Neutrophil (primary cell): ENCODE data around the gene DNAJA1.
A peak's percentile ranks its signal among the peaks of the same experiment; 100 is the strongest.

Source experiments
- H3K27ac ChIP-seq: fragments of 200-600 bp; sonication (generic); 2 replicates; pipeline ENCODE4 v1.5.1; 2016; ENCODE audit warnings: mild to moderate bottlenecking, moderate library complexity
- H3K27me3 ChIP-seq: fragments of 200-600 bp; sonication (generic); 2 replicates; pipeline ENCODE4 v1.6.0; 2016; ENCODE audit warnings: mild to moderate bottlenecking
- H3K36me3 ChIP-seq: fragments of 200-600 bp; sonication (generic); 2 replicates; pipeline ENCODE4 v1.5.1; 2017
- H3K4me1 ChIP-seq, 2 experiments: fragments of 200-600 bp in 1 of 2; sonication (generic) in 1 of 2; 1 replicate in 1 of 2; 2 replicates in 1 of 2; pipeline versions ENCODE4 v1.5.1 to v1.6.1; 2013 to 2016; ENCODE audit warnings: low read depth in 1 of 2, low read length in 1 of 2, mild to moderate bottlenecking in 1 of 2, moderate library complexity in 1 of 2; ENCODE audit not compliant: control insufficient read depth in 1 of 2, insufficient read depth in 1 of 2
- H3K4me3 ChIP-seq, 2 experiments: fragments of 200-600 bp in 1 of 2; sonication (generic) in 1 of 2; 1 replicate in 1 of 2; 2 replicates in 1 of 2; pipeline ENCODE4 v1.5.1; 2013 to 2016; ENCODE audit warnings: low read depth in 1 of 2, low read length in 1 of 2, mild to moderate bottlenecking in 1 of 2, moderate library complexity in 1 of 2
- H3K9me3 ChIP-seq: fragments of 200-600 bp; sonication (generic); 2 replicates; pipeline ENCODE4 v1.5.1; 2016
- TF ChIP-seq, protein P1 (sequence below): fragments of 200-600 bp; sonication (generic); IDR thresholded peaks from 2 replicates; pipeline ENCODE4 v1.5.1; 2016; ENCODE audit warnings: antibody characterized with exemption

Gene DNAJA1

DNA sequence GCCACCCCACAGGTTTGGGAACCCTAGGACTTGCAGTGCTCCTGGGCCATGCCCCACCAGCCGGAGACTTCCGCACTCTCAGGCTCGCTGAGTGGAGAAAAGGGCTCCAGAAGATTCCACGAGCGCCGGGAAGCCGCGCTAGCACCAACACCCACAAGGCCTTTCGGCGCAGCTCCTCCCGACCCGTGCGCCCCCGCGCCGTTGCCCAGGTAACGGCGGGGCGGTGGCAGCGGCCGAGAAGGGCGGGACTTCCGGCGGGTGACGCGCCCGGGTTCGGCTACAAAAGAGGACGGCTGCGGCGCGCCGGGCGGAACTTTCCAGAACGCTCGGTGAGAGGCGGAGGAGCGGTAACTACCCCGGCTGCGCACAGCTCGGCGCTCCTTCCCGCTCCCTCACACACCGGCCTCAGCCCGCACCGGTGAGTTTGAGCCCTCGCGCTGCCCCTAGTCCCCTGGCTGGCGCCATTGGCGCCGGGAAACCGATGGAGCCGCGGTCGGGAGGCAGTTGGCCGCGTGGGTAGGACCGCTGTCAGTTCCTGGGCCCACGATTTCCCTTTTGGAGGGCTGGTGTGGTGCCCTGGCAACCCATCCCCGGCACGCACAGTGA lies at the start of gene DNAJA1:
DNAJA1 (plus strand) TSS at position 308 of the 606 bp plus-strand sequence. CDS start 1,212 bp downstream, outside the sequence.
- Histone ChIP-seq H3K4me3 (peak within 1 kb of the TSS; percentile 97), H3K27ac (peak within 1 kb of the TSS; percentile 98), H3K9me3 (no peaks in the 10 kb centered on the region), H3K36me3 (peaks cover 35% of the 10 kb centered on the region), H3K4me1 (peaks cover 45% of the 10 kb centered on the region in 2 experiments), H3K27me3 (no peaks in the 10 kb centered on the region)
- TF ChIP-seq, protein P1, sequence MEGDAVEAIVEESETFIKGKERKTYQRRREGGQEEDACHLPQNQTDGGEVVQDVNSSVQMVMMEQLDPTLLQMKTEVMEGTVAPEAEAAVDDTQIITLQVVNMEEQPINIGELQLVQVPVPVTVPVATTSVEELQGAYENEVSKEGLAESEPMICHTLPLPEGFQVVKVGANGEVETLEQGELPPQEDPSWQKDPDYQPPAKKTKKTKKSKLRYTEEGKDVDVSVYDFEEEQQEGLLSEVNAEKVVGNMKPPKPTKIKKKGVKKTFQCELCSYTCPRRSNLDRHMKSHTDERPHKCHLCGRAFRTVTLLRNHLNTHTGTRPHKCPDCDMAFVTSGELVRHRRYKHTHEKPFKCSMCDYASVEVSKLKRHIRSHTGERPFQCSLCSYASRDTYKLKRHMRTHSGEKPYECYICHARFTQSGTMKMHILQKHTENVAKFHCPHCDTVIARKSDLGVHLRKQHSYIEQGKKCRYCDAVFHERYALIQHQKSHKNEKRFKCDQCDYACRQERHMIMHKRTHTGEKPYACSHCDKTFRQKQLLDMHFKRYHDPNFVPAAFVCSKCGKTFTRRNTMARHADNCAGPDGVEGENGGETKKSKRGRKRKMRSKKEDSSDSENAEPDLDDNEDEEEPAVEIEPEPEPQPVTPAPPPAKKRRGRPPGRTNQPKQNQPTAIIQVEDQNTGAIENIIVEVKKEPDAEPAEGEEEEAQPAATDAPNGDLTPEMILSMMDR, result peak; percentile 43

DNA sequence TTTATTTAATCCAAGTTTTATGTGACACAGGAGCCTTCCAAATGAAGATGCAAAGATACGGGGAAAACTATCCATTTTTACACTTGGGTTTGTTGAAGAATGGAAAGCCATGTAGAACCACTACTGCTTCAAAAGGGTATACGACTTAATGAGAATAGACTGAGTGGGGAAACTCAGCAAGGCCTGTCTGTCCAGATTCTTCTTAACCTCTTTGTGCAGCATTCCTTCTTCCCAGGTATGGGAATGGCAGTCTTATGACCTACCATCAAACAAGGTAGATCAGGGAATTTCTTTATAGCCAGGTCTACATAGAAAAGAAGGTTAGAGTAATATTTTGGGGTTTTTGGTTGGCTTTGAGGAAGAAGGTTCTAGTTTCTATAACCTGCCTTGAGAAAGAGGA lies 47.0 kb upstream of the DNAJA1 start:
- Histone ChIP-seq H3K27me3 (no peaks in the 10 kb centered on the region), H3K4me3 (no peak overlapping the region), H3K9me3 (no peaks in the 10 kb centered on the region), H3K36me3 (peaks cover 39% of the 10 kb centered on the region), H3K27ac (no peak overlapping the region), H3K4me1 (no peaks in the 10 kb centered on the region)
- TF ChIP-seq, protein P1, result no peak

DNA sequence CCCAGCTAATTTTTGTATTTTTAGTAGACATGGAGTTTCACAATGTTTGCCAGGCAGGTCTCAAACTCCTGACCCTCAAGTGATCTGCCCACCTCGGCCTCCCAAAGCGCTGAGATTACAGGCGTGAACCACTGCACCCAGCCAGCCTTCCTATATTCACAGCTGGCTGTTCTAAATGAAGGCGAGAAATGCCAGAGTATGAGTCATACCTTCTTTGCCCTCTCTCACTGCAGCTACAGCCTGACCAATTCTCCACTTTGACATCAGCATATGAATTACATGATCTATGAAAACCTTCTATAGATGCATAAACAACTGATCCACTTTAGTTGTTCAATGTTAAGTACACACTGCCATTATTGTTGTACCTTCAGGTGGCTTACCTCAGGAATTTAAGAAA lies 38.1 kb upstream of the DNAJA1 start:
- Histone ChIP-seq H3K9me3 (no peaks in the 10 kb centered on the region), H3K27me3 (no peaks in the 10 kb centered on the region), H3K4me1 (peaks cover 0 to under 1% of the 10 kb centered on the region in 2 experiments), H3K27ac (no peak overlapping the region), H3K36me3 (peaks cover 70% of the 10 kb centered on the region), H3K4me3 (no peak overlapping the region)
- TF ChIP-seq, protein P1, result no peak

DNA sequence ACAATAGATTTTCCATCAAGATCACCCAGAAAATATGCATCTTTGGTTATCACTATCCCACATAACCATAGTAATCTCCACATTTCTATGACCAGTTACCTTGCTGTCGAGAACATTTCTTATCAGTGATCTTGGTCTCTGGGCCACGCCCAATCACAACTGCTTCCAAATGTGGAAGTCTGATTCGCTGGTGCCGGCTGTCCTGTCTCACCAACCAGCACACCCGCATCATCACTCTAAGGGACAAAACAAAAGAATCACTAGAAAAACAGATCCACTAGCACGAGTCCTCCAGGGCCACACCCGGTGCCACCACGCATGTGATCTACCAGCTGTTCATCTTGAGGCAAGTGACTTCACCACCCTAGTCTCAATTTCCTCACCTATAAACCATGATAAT lies 35.4 kb upstream of the DNAJA1 start:
- Histone ChIP-seq H3K4me1 (peaks cover 16 to 18% of the 10 kb centered on the region in 2 experiments), H3K4me3 (no peak overlapping the region), H3K27ac (no peak overlapping the region), H3K27me3 (no peaks in the 10 kb centered on the region), H3K9me3 (no peaks in the 10 kb centered on the region), H3K36me3 (peaks cover 48% of the 10 kb centered on the region)
- TF ChIP-seq, protein P1, result no peak

DNA sequence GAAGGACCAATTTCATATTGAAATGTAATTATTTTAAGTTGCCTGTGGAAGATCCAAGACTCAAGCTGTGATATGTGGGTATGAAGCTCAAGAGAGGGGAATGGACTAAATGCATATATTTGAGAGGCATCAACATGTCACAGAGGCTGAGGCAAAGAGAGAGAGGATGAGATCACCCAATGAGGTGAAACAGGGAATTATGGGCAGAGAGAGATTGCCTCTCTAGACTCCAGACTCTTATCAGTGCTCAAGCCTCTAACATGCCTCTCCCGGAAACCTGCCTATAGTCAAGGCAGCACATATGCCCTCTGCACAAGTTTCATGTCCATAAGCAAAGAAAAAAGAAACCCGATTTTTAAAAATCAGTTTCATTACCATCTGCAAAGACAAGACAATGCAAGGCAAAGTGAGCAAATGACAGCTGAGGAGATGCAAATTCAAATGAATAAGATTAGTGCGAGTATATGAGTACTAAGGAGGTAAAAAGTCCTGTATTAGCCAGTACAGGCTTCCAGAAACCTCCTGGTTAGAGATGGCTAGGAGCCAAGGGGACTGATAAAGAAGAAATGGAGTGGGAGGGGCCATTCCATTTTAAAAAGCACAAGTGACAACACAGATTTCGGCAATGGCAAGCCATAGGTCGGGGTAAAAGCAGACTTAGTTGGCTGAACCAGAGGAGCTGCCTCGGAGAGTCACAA lies 33.0 kb upstream of the DNAJA1 start:
- Histone ChIP-seq H3K4me1 (peaks cover 16 to 18% of the 10 kb centered on the region in 2 experiments), H3K9me3 (no peaks in the 10 kb centered on the region), H3K27me3 (no peaks in the 10 kb centered on the region), H3K4me3 (no peak overlapping the region), H3K36me3 (peaks cover 37% of the 10 kb centered on the region), H3K27ac (no peak overlapping the region)
- TF ChIP-seq, protein P1, result no peak
